Vagina (tissue), 2 donors: Measurements from ENCODE around the gene NCAPD2.

ENCODE experiments used
- POLR2A ChIP-seq, 2 donors: fragments of 450-650 bp; IDR thresholded peaks; one replicate each; pipeline ENCODE4 v1.6.1; 2017; ENCODE audit warnings: antibody characterized with exemption in 2 of 2, mild to moderate bottlenecking in 2 of 2, moderate library complexity in 2 of 2
- TF ChIP-seq, protein P1 (sequence below), 3 experiments: fragments of 450-650 bp in 2 of 3; fragments of 200-600 bp in 1 of 3; sonication (generic) in 1 of 3; IDR thresholded peaks; one replicate each; pipeline ENCODE4 v1.5.1; 2017 to 2019; ENCODE audit warnings: antibody characterized with exemption in 3 of 3, mild to moderate bottlenecking in 2 of 3, moderate library complexity in 2 of 3

DNA sequence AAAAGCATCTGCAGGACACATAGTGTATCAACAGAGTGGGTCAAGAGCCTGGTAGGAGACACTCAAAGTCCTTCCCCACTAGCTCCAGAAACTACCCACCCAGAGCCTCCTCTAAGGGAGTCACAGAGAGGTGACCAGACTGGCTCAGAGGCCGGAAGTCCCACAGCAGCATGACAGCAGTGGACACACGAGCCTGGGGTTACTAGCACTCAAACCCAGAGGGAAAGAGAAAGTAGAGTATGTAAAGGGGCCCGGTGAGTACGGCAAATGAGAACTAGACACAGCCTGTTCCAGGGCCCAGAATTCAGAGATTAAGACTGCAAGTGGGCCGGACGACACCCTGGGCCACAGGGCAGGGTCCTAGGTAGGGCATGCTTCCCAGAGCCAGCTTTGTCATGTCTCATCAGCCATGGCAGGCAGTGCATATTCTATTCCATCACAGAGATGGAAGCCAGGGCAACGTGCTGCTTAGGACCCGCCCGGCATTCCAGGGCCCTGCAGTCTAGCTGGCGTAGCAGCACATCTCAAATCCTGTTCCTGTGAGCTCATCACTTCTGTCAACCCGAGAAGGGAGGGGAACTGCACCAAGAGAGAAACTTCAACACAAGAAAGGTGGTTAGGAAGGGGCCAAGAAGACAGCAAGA is 57.7 kb downstream of the NCAPD2 start:
- TF ChIP-seq, protein P1, sequence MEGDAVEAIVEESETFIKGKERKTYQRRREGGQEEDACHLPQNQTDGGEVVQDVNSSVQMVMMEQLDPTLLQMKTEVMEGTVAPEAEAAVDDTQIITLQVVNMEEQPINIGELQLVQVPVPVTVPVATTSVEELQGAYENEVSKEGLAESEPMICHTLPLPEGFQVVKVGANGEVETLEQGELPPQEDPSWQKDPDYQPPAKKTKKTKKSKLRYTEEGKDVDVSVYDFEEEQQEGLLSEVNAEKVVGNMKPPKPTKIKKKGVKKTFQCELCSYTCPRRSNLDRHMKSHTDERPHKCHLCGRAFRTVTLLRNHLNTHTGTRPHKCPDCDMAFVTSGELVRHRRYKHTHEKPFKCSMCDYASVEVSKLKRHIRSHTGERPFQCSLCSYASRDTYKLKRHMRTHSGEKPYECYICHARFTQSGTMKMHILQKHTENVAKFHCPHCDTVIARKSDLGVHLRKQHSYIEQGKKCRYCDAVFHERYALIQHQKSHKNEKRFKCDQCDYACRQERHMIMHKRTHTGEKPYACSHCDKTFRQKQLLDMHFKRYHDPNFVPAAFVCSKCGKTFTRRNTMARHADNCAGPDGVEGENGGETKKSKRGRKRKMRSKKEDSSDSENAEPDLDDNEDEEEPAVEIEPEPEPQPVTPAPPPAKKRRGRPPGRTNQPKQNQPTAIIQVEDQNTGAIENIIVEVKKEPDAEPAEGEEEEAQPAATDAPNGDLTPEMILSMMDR (IDR thresholded peaks at IDR 0.05): no peak
- no peak for TF ChIP-seq POLR2A (IDR thresholded peaks at IDR 0.05)
